ENCODE data around the gene MPRIP. TPM values are rescaled to one million over a fixed set of nuclear protein-coding genes. Genes with fewer than 3 reads are reported as not detected.

Gene MPRIP
- polyA plus RNA-seq, 1 of the 3 experiments (the other 2 are of a cell fraction), result 64.4 TPM

DNA sequence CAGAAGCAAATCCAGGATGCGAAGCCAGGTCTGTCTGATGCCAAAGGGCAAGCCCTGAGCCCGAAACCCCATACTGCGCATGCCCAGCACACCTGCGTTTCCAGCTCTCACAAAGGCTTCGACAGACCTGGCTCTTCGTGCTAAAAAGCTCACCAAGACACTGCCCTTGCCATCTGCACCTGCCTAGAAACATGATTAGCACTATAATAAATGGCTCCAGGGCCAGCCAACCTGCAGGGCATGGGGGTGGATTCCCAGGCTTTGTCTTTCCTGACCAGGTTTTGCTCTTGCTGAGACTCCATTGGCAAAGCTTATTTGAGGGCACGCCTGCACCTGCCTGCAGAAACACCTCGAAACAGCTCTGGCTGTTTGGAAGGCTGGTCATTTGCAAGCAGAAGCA is 178.3 kb downstream of the MPRIP start:
- Histone ChIP-seq H3K79me2 (ENCODE audit: insufficient read depth) (0 out of 2 replicates have a peak, but pooled peaks cover 3% of the 10 kb centered on the region), H3K9me2 (no peaks in the 10 kb centered on the region), H3K4me2 (no peak overlapping the region), H3K4me1 (ENCODE audit: control insufficient read depth in 1 of 2, insufficient read depth in 2 of 2, low read depth in 1 of 2, low read length in 1 of 2) (no peaks in the 10 kb centered on the region), H3K4me3 (ENCODE audit: low read depth in 2 of 2, low read length in 1 of 2) (no peak overlapping the region), H3K27ac (ENCODE audit: low read depth in 2 of 2, low read length in 1 of 2) (no peak overlapping the region), H3K27me3 (ENCODE audit: insufficient read depth) (no peaks in the 10 kb centered on the region), H3K9me3 (no peaks in the 10 kb centered on the region), H3K9ac (no peak overlapping the region), H2AFZ (ENCODE audit: low read depth) (no peak overlapping the region), H3K36me3 (replicated peaks in 1 of 2; ENCODE audit: control insufficient read depth in 1 of 2, insufficient read depth in 2 of 2, low read length in 1 of 2) (peaks cover 31 to 64% of the 10 kb centered on the region in 2 experiments), H3F3A (replicated peaks; ENCODE audit: insufficient read depth) (no peaks in the 10 kb centered on the region), H4K20me1 (ENCODE audit: insufficient read depth) (no peaks in the 10 kb centered on the region)
- WGBS (ENCODE audit: low lambda C conversion rate), result 93% methylated on average over 8 of the region's 8 CpGs
- DNase-seq, result no peak
- no peak for TF ChIP-seq EP300 (IDR thresholded peaks at IDR 0.05; ENCODE audit: borderline replicate concordance in 1 of 2, low read depth in 1 of 2, low read length in 1 of 2)
- TF ChIP-seq NFIC (IDR thresholded peaks at IDR 0.05; ENCODE audit: borderline replicate concordance), result no peak
- TF ChIP-seq, protein P1, sequence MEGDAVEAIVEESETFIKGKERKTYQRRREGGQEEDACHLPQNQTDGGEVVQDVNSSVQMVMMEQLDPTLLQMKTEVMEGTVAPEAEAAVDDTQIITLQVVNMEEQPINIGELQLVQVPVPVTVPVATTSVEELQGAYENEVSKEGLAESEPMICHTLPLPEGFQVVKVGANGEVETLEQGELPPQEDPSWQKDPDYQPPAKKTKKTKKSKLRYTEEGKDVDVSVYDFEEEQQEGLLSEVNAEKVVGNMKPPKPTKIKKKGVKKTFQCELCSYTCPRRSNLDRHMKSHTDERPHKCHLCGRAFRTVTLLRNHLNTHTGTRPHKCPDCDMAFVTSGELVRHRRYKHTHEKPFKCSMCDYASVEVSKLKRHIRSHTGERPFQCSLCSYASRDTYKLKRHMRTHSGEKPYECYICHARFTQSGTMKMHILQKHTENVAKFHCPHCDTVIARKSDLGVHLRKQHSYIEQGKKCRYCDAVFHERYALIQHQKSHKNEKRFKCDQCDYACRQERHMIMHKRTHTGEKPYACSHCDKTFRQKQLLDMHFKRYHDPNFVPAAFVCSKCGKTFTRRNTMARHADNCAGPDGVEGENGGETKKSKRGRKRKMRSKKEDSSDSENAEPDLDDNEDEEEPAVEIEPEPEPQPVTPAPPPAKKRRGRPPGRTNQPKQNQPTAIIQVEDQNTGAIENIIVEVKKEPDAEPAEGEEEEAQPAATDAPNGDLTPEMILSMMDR (IDR thresholded peaks at IDR 0.05), result no peak
- no peak for TF ChIP-seq JUND (IDR thresholded peaks at IDR 0.05)
- TF ChIP-seq TEAD4 (IDR thresholded peaks at IDR 0.05; ENCODE audit: borderline replicate concordance, insufficient read depth), result no peak
- no peak for TF ChIP-seq TAF1 (IDR thresholded peaks at IDR 0.05; ENCODE audit: borderline replicate concordance, low read depth, low read length)
- TF ChIP-seq, protein P2, sequence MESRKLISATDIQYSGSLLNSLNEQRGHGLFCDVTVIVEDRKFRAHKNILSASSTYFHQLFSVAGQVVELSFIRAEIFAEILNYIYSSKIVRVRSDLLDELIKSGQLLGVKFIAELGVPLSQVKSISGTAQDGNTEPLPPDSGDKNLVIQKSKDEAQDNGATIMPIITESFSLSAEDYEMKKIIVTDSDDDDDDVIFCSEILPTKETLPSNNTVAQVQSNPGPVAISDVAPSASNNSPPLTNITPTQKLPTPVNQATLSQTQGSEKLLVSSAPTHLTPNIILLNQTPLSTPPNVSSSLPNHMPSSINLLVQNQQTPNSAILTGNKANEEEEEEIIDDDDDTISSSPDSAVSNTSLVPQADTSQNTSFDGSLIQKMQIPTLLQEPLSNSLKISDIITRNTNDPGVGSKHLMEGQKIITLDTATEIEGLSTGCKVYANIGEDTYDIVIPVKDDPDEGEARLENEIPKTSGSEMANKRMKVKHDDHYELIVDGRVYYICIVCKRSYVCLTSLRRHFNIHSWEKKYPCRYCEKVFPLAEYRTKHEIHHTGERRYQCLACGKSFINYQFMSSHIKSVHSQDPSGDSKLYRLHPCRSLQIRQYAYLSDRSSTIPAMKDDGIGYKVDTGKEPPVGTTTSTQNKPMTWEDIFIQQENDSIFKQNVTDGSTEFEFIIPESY (IDR thresholded peaks at IDR 0.05; ENCODE audit: borderline replicate concordance, low read depth), result no peak
- TF ChIP-seq RCOR1 (IDR thresholded peaks at IDR 0.05; ENCODE audit: low read length), result no peak
- no peak for TF ChIP-seq RXRA (IDR thresholded peaks at IDR 0.05; ENCODE audit: borderline replicate concordance, low read depth)
- no peak for TF ChIP-seq POLR2AphosphoS5 (IDR thresholded peaks at IDR 0.05; ENCODE audit: low read depth, low read length)
- no peak for TF ChIP-seq EZH2phosphoT487 (IDR thresholded peaks at IDR 0.05; ENCODE audit: borderline replicate concordance, low read depth)
- ChIA-PET POLR2A (no interaction called here), CTCF (interaction anchor here (0.9 to 1.2 kb wide), 3 partner anchors 12 to 229 kb away, joined by 3 to 5 read pairs (median 5); no protein-coding TSS in a partner anchor)

DNA sequence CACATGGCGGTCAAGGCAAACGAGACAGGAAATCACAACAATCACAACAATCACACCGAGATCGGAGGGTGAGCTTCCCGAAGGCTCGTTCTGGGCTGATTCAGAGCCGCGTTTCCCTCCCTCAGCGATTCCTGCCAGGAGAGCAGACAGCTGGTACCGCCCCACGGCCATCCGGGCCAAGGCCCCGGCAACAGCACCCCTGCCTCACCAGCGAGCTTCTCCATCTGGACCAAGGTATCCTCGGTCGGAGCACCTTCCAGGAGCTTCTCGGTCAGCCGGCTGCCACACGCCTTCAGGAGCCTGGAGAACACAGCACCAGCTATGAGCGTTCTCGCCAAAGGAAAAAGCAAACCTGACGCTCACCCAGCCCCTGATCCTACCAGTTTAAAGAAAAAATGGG is 179.1 kb downstream of the MPRIP start:
- Histone ChIP-seq H3K4me1 (ENCODE audit: control insufficient read depth in 1 of 2, insufficient read depth in 2 of 2, low read depth in 1 of 2, low read length in 1 of 2) (no peaks in the 10 kb centered on the region), H4K20me1 (ENCODE audit: insufficient read depth) (no peaks in the 10 kb centered on the region), H3K27me3 (ENCODE audit: insufficient read depth) (no peaks in the 10 kb centered on the region), H3K79me2 (ENCODE audit: insufficient read depth) (0 out of 2 replicates have a peak, but pooled peaks cover 3% of the 10 kb centered on the region), H3K9me3 (no peaks in the 10 kb centered on the region), H2AFZ (ENCODE audit: low read depth) (no peak overlapping the region), H3K4me3 (ENCODE audit: low read depth in 2 of 2, low read length in 1 of 2) (no peak overlapping the region), H3K36me3 (replicated peaks in 1 of 2; ENCODE audit: control insufficient read depth in 1 of 2, insufficient read depth in 2 of 2, low read length in 1 of 2) (peaks cover 39 to 64% of the 10 kb centered on the region in 2 experiments), H3K4me2 (no peak overlapping the region), H3K27ac (ENCODE audit: low read depth in 2 of 2, low read length in 1 of 2) (no peak overlapping the region), H3F3A (replicated peaks; ENCODE audit: insufficient read depth) (no peaks in the 10 kb centered on the region), H3K9me2 (no peaks in the 10 kb centered on the region), H3K9ac (no peak overlapping the region)
- DNase-seq, result no peak
- WGBS (ENCODE audit: low lambda C conversion rate), result 95% methylated on average over 17 of the region's 22 CpGs
- CTCF ChIA-PET, result interaction anchor here (0.9 to 1.4 kb wide), 3 partner anchors 10 to 230 kb away, joined by 3 to 5 read pairs (median 4); no protein-coding TSS in a partner anchor
- POLR2A ChIA-PET, result no interaction called here
- no peak for TF ChIP-seq YY1 (IDR thresholded peaks at IDR 0.05; ENCODE audit: low read depth)
- no peak for TF ChIP-seq RCOR1 (IDR thresholded peaks at IDR 0.05; ENCODE audit: low read length)
- TF ChIP-seq, protein P3, sequence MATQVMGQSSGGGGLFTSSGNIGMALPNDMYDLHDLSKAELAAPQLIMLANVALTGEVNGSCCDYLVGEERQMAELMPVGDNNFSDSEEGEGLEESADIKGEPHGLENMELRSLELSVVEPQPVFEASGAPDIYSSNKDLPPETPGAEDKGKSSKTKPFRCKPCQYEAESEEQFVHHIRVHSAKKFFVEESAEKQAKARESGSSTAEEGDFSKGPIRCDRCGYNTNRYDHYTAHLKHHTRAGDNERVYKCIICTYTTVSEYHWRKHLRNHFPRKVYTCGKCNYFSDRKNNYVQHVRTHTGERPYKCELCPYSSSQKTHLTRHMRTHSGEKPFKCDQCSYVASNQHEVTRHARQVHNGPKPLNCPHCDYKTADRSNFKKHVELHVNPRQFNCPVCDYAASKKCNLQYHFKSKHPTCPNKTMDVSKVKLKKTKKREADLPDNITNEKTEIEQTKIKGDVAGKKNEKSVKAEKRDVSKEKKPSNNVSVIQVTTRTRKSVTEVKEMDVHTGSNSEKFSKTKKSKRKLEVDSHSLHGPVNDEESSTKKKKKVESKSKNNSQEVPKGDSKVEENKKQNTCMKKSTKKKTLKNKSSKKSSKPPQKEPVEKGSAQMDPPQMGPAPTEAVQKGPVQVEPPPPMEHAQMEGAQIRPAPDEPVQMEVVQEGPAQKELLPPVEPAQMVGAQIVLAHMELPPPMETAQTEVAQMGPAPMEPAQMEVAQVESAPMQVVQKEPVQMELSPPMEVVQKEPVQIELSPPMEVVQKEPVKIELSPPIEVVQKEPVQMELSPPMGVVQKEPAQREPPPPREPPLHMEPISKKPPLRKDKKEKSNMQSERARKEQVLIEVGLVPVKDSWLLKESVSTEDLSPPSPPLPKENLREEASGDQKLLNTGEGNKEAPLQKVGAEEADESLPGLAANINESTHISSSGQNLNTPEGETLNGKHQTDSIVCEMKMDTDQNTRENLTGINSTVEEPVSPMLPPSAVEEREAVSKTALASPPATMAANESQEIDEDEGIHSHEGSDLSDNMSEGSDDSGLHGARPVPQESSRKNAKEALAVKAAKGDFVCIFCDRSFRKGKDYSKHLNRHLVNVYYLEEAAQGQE (IDR thresholded peaks at IDR 0.05; ENCODE audit: low read depth, low read length), result no peak
- TF ChIP-seq TCF12 (IDR thresholded peaks at IDR 0.05), result no peak
- no peak for TF ChIP-seq RXRA (IDR thresholded peaks at IDR 0.05; ENCODE audit: borderline replicate concordance, low read depth)
- TF ChIP-seq, protein P2 (IDR thresholded peaks at IDR 0.05; ENCODE audit: borderline replicate concordance, low read depth), result no peak
- TF ChIP-seq MEF2A (IDR thresholded peaks at IDR 0.05; ENCODE audit: borderline replicate concordance, low read depth), result no peak
- TF ChIP-seq MXI1 (IDR thresholded peaks at IDR 0.05; ENCODE audit: low read depth, low read length), result no peak
- TF ChIP-seq POLR2AphosphoS5 (IDR thresholded peaks at IDR 0.05; ENCODE audit: low read depth, low read length), result no peak
